HepG2 (cell line): ENCODE results near the gene PUM1. TPM values are rescaled to one million over a fixed set of nuclear protein-coding genes. Genes with fewer than 3 reads are reported as not detected.

ENCODE experiments used
- AKAP8 ChIP-seq: sonication (generic); formaldehyde crosslinking; IDR thresholded peaks from 2 replicates; pipeline ENCODE4 v1.5.1; 2020; ENCODE audit warnings: mild to moderate bottlenecking, missing genetic modification reagents
- CAMTA2 ChIP-seq: sonication (generic); formaldehyde crosslinking; IDR thresholded peaks from 2 replicates; pipeline ENCODE4 v1.4.0; 2020; ENCODE audit warnings: mild to moderate bottlenecking, missing genetic modification reagents, borderline replicate concordance
- DMAP1 ChIP-seq: IDR thresholded peaks from 2 replicates; pipeline ENCODE4 v1.6.1; 2016
- ELF1 ChIP-seq: sonication (generic); formaldehyde crosslinking; IDR thresholded peaks from 2 replicates; pipeline ENCODE4 v1.4.0; 2020; ENCODE audit warnings: missing genetic modification reagents
- ESRRA ChIP-seq: sonication (generic); formaldehyde crosslinking; IDR thresholded peaks from 2 replicates; pipeline ENCODE4 v1.5.1; 2020; ENCODE audit warnings: mild to moderate bottlenecking, low read depth, missing genetic modification reagents
- GMEB1 ChIP-seq: sonication (generic); formaldehyde crosslinking; IDR thresholded peaks from 2 replicates; pipeline ENCODE4 v1.5.1; 2020; ENCODE audit warnings: missing genetic modification reagents, mild to moderate bottlenecking, borderline replicate concordance
- HES4 ChIP-seq: sonication (generic); formaldehyde crosslinking; IDR thresholded peaks from 2 replicates; pipeline ENCODE4 v1.9.0; 2021; ENCODE audit warnings: mild to moderate bottlenecking, missing genetic modification reagents, borderline replicate concordance
- IRF2 ChIP-seq: IDR thresholded peaks from 2 replicates; pipeline ENCODE4 v1.6.1; 2018; ENCODE audit warnings: missing genetic modification reagents, missing compliant biosample characterization
- JARID2 ChIP-seq: sonication (generic); formaldehyde crosslinking; IDR thresholded peaks from 2 replicates; pipeline ENCODE4 v1.8.1; 2023; ENCODE audit warnings: missing genetic modification reagents, inconsistent platforms; ENCODE audit not compliant: insufficient replicate concordance
- KMT2A ChIP-seq: sonication (generic); formaldehyde crosslinking; IDR thresholded peaks from 2 replicates; pipeline ENCODE4 v1.4.0; 2020; ENCODE audit warnings: missing genetic modification reagents
- MYC ChIP-seq: sonication (generic); formaldehyde crosslinking; IDR thresholded peaks from 2 replicates; pipeline ENCODE4 v1.9.0; 2021; ENCODE audit warnings: missing genetic modification reagents, borderline replicate concordance
- NBN ChIP-seq: fragments of 450-650 bp; conservative IDR thresholded peaks from 2 replicates; pipeline ENCODE4 v1.6.1; 2017
- NFE2L1 ChIP-seq: sonication (generic); formaldehyde crosslinking; IDR thresholded peaks from 2 replicates; pipeline ENCODE4 v1.4.0; 2020; ENCODE audit warnings: missing genetic modification reagents, mild to moderate bottlenecking, borderline replicate concordance
- NFE2L2 ChIP-seq: fragments of 150-350 bp; IDR thresholded peaks from 2 replicates; pipeline ENCODE4 v1.6.1; 2014; ENCODE audit warnings: low read length
- NKX3-1 ChIP-seq: sonication (generic); formaldehyde crosslinking; IDR thresholded peaks from 2 replicates; pipeline ENCODE4 v1.5.0; 2020; ENCODE audit warnings: missing genetic modification reagents
- NRL ChIP-seq: sonication (generic); formaldehyde crosslinking; IDR thresholded peaks from 2 replicates; pipeline ENCODE4 v1.5.0; 2020; ENCODE audit warnings: missing genetic modification reagents, mild to moderate bottlenecking, moderate library complexity, borderline replicate concordance
- RNF2 ChIP-seq: fragments of 450-650 bp; conservative IDR thresholded peaks from 2 replicates; pipeline ENCODE4 v1.6.1; 2016; ENCODE audit warnings: low read depth
- SKI ChIP-seq: fragments of 450-650 bp; IDR thresholded peaks from one replicate; pipeline ENCODE4 v1.6.1; 2018; ENCODE audit warnings: mild to moderate bottlenecking; ENCODE audit not compliant: partially characterized antibody
- STAT5B ChIP-seq: sonication (generic); formaldehyde crosslinking; IDR thresholded peaks from 2 replicates; pipeline ENCODE4 v1.4.0; 2020; ENCODE audit warnings: missing genetic modification reagents
- TRIM24 ChIP-seq: sonication (generic); formaldehyde crosslinking; IDR thresholded peaks from 2 replicates; pipeline ENCODE4 v1.8.0; 2022; ENCODE audit warnings: mild to moderate bottlenecking, missing genetic modification reagents
- ZFP62 ChIP-seq: sonication (generic); formaldehyde crosslinking; IDR thresholded peaks from 2 replicates; pipeline ENCODE4 v1.4.0; 2020; ENCODE audit warnings: missing genetic modification reagents
- ZNF143 ChIP-seq: sonication (generic); formaldehyde crosslinking; IDR thresholded peaks from 2 replicates; pipeline ENCODE4 v1.4.0; 2020; ENCODE audit warnings: missing genetic modification reagents
- ZNF468 ChIP-seq: sonication (generic); formaldehyde crosslinking; IDR thresholded peaks from 2 replicates; pipeline ENCODE4 v1.8.0; 2022; ENCODE audit warnings: mild to moderate bottlenecking, moderate library complexity, missing genetic modification reagents
- ZNF501 ChIP-seq: sonication (generic); formaldehyde crosslinking; IDR thresholded peaks from 2 replicates; pipeline ENCODE4 v1.5.1; 2020; ENCODE audit warnings: mild to moderate bottlenecking, moderate library complexity, missing genetic modification reagents
- ZNF557 ChIP-seq: sonication (generic); formaldehyde crosslinking; IDR thresholded peaks from 2 replicates; pipeline ENCODE4 v1.4.0; 2020; ENCODE audit warnings: missing genetic modification reagents
- ZNF775 ChIP-seq: sonication (generic); formaldehyde crosslinking; IDR thresholded peaks from 2 replicates; pipeline ENCODE4 v1.4.0; 2020; ENCODE audit warnings: missing genetic modification reagents, mild to moderate bottlenecking, moderate library complexity, borderline replicate concordance
- polyA plus RNA-seq, 8 experiments: library from polyadenylated mRNA; depleted of rRNA in 3 of 8; stranded (reverse) in 7 of 8; unstranded in 1 of 8; fragments of >200 nt; fragmentation: Illumina TruSeq in 4 of 8; extraction: Trizol in 4 of 8; gene quantifications; 2 replicates each; pipeline versions ENCODE4 v1.2.1 to v1.2.3, GENCODE V29; 2011 to 2016; ENCODE audit warnings: low read depth in 4 of 8, missing spikeins in 1 of 8, mixed read lengths in 1 of 8; ENCODE audit not compliant: insufficient read depth in 1 of 8
- total RNA-seq, 5 experiments: library from RNA; depleted of rRNA; stranded (reverse); fragments of >200 nt; fragmentation: Illumina TruSeq; extraction: Trizol; gene quantifications; 2 replicates each; pipeline ENCODE4 v1.2.3, GENCODE V29; 2016; ENCODE audit warnings: low read depth in 1 of 5
- TF ChIP-seq, protein P1 (sequence below): sonication (generic); formaldehyde crosslinking; IDR thresholded peaks from 2 replicates; pipeline ENCODE4 v1.8.1; 2023; ENCODE audit warnings: mild to moderate bottlenecking, missing genetic modification reagents, borderline replicate concordance

Gene PUM1
- total and polyA plus RNA-seq, 2 of the 13 experiments (the other 11 are each of a cell fraction or from before 2014, with no cell fraction given), result 64.7 to 91.0 TPM

GRCh38 chr1:31065310-31066217 lies at the start of gene PUM1 (continued):
- 0 out of 2 replicates have a peak, but pooled peaks have one; percentile 40 for TF ChIP-seq ZFP62 (CRISPR knock-in tag)
- peak; percentile 58 for TF ChIP-seq SKI
- no peak for TF ChIP-seq TRIM24 (CRISPR knock-in tag)
- TF ChIP-seq NFE2L1 (CRISPR knock-in tag), result no peak
- TF ChIP-seq ZNF775 (CRISPR knock-in tag), result no peak
- peak; percentile 40; the same call in 1 of the 2 replicates for TF ChIP-seq ELF1 (CRISPR knock-in tag)
- TF ChIP-seq NBN, result no peak
- no peak for TF ChIP-seq KMT2A (CRISPR knock-in tag)
- TF ChIP-seq ESRRA (CRISPR knock-in tag), result peak; percentile 24; the same call in 1 of the 2 replicates
- TF ChIP-seq MYC (CRISPR knock-in tag), result peak; percentile 93
- TF ChIP-seq JARID2 (CRISPR knock-in tag), result no peak
- TF ChIP-seq CAMTA2 (CRISPR knock-in tag), result no peak
- no peak for TF ChIP-seq IRF2 (CRISPR knock-in tag)
- peak; percentile 84 for TF ChIP-seq RNF2
- peak; percentile 92 for TF ChIP-seq ZNF143 (CRISPR knock-in tag)
- TF ChIP-seq ZNF468, result no peak
- TF ChIP-seq ZNF501 (CRISPR knock-in tag), result peak; percentile 81
- TF ChIP-seq DMAP1 (CRISPR knock-in tag), result peak; percentile 73
- TF ChIP-seq ZNF557, result no peak
- TF ChIP-seq NRL (CRISPR knock-in tag), result peak; percentile 67; the same call in 1 of the 2 replicates
- peak; percentile 61; the same call in 1 of the 2 replicates for TF ChIP-seq HES4
- TF ChIP-seq STAT5B (CRISPR knock-in tag), result no peak
- no peak for TF ChIP-seq NKX3-1
- peak; percentile 47; the same call in 1 of the 2 replicates for TF ChIP-seq GMEB1
- TF ChIP-seq NFE2L2, result no peak
- TF ChIP-seq AKAP8 (CRISPR knock-in tag), result 0 out of 2 replicates have a peak, but pooled peaks have one; percentile 7
- TF ChIP-seq, protein P1, sequence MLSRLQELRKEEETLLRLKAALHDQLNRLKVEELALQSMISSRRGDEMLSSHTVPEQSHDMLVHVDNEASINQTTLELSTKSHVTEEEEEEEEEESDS (CRISPR knock-in tag), result no peak
